Measurements from ENCODE around the gene PUM1.

Gene PUM1

GRCh38 chr1:31022259-31022658 lies 43.3 kb downstream of the PUM1 start:
- DNase-seq, result no peak

- DNase-seq, result no peak
Measured at GRCh38 chr1:31020007-31020790, 45.3 kb downstream of the PUM1 start.

GRCh38 chr1:31019401-31019800 lies 46.1 kb downstream of the PUM1 start:
- no peak for DNase-seq

- DNase-seq, result no peak
Measured at GRCh38 chr1:31016868-31017267, 48.6 kb downstream of the PUM1 start.

- no peak for DNase-seq
Measured at GRCh38 chr1:31013187-31013864, 52.2 kb downstream of the PUM1 start.

GRCh38 chr1:31012210-31012924 lies 53.1 kb downstream of the PUM1 start:
- DNase-seq, result no peak

GRCh38 chr1:31011719-31012118 lies 53.8 kb downstream of the PUM1 start:
- no peak for DNase-seq

GRCh38 chr1:31010086-31010989 lies 55.2 kb downstream of the PUM1 start:
- no peak for DNase-seq

GRCh38 chr1:31007462-31007991 lies 58.0 kb downstream of the PUM1 start:
- no peak for DNase-seq

GRCh38 chr1:31006747-31007146 lies 58.8 kb downstream of the PUM1 start:
- no peak for DNase-seq

- DNase-seq, result no peak
Measured at GRCh38 chr1:31005617-31006166, 59.8 kb downstream of the PUM1 start.

GRCh38 chr1:31005198-31005597 lies 60.3 kb downstream of the PUM1 start:
- DNase-seq, result no peak

GRCh38 chr1:31004231-31004621 lies 61.3 kb downstream of the PUM1 start:
- DNase-seq, result no peak

- DNase-seq, result no peak
Measured at GRCh38 chr1:31003613-31004230, 61.8 kb downstream of the PUM1 start.

GRCh38 chr1:31000301-31000700 lies 65.2 kb downstream of the PUM1 start:
- DNase-seq, result no peak

- DNase-seq, result no peak
Measured at GRCh38 chr1:30998887-30999286, 66.6 kb downstream of the PUM1 start.

GRCh38 chr1:30998171-30998570 lies 67.3 kb downstream of the PUM1 start:
- no peak for DNase-seq

- DNase-seq, result no peak
Measured at GRCh38 chr1:30997463-30998057, 68.0 kb downstream of the PUM1 start.

- DNase-seq, result no peak
Measured at GRCh38 chr1:30995990-30996612, 69.4 kb downstream of the PUM1 start.

- DNase-seq, result no peak
Measured at GRCh38 chr1:30991862-30992606, 73.5 kb downstream of the PUM1 start.

Measured in activated gamma-delta T cell (primary cell).